K562 treated with DMSO at 1 percent for 48 hours (cell line): ENCODE results near the gene SIRT7. TPM values are rescaled to one million over a fixed set of nuclear protein-coding genes. Genes with fewer than 3 reads are reported as not detected.

Source experiments
- total RNA-seq: library from RNA; unstranded; fragments of 300-600 nt; gene quantifications from 2 replicates; pipeline ENCODE4 v1.2.3, GENCODE V29; 2022; ENCODE audit warnings: low replicate concordance; ENCODE audit errors: extremely low read depth

SIRT7 gene
- total RNA-seq: not detected in 2 replicates

GRCh38 chr17:81917565-81918332 is at the start of gene SIRT7:
TSS of gene SIRT7 (minus strand) at chr17:81918176. CDS start at chr17:81918131, 45 bp downstream.

GRCh38 chr17:81961087-81961511 is 43.1 kb upstream of the SIRT7 start, which contains the start of gene NOTUM:
TSS of gene NOTUM (minus strand) at chr17:81961187. CDS start at chr17:81960909, 278 bp downstream.

GRCh38 chr17:81947189-81947588 is 29.2 kb upstream of the SIRT7 start, which contains the start of gene MYADML2:
TSS of gene MYADML2 (minus strand) at chr17:81947233. CDS start at chr17:81941741, 5,492 bp downstream.

GRCh38 chr17:81927653-81928543 is 9.9 kb upstream of the SIRT7 start, which contains the start of gene MAFG:
TSS of gene MAFG (minus strand) at chr17:81927735. CDS start at chr17:81923185, 4,550 bp downstream.

GRCh38 chr17:81911277-81911961 is 6.6 kb downstream of the SIRT7 start, which contains the start of gene PCYT2:
TSS of gene PCYT2 (minus strand) at chr17:81911399. CDS start at chr17:81911355, 44 bp downstream.

GRCh38 chr17:81902023-81902652 is 15.8 kb downstream of the SIRT7 start, which contains the start of gene NPB:
TSS of gene NPB (plus strand) at chr17:81902238. CDS start at chr17:81902278, 40 bp downstream.

GRCh38 chr17:81870981-81871386 is 47.0 kb downstream of the SIRT7 start, which contains the start of gene ARHGDIA:
TSS of gene ARHGDIA (minus strand) at chr17:81871337. CDS start at chr17:81869930, 1,407 bp downstream.

Other genes starting within 250 kb of the SIRT7 start
- gene ARL16, start 234.4 kb downstream of the SIRT7 start, total RNA-seq: not detected in 2 replicates
- not detected in 2 replicates for gene HGS, start 234.2 kb downstream of the SIRT7 start, total RNA-seq
- gene MRPL12, start 214.8 kb downstream of the SIRT7 start, total RNA-seq: not detected in 2 replicates
- not detected in 2 replicates for gene SLC25A10, start 205.9 kb downstream of the SIRT7 start, total RNA-seq
- not detected in 2 replicates for gene GCGR, start 114.0 kb downstream of the SIRT7 start, total RNA-seq
- not detected in 2 replicates for gene MCRIP1, start 84.9 kb downstream of the SIRT7 start, total RNA-seq
- gene PPP1R27, start 83.1 kb downstream of the SIRT7 start, total RNA-seq: not detected in 2 replicates
- gene P4HB, start 57.6 kb downstream of the SIRT7 start, total RNA-seq: 1,566 TPM in 1 of 2 replicates, not detected in the other
- 847 TPM in 1 of 2 replicates, not detected in the other for gene ARHGDIA, start 46.8 kb downstream of the SIRT7 start, total RNA-seq
- not detected in 2 replicates for gene ALYREF, start 26.6 kb downstream of the SIRT7 start, total RNA-seq
- 1,946 TPM in 1 of 2 replicates, not detected in the other for gene ANAPC11, start 26.5 kb downstream of the SIRT7 start, total RNA-seq
- not detected in 2 replicates for gene NPB, start 15.9 kb downstream of the SIRT7 start, total RNA-seq
- not detected in 2 replicates for gene PCYT2, start 6.8 kb downstream of the SIRT7 start, total RNA-seq
- not detected in 2 replicates for gene MAFG, start 9.6 kb upstream of the SIRT7 start, total RNA-seq
- not detected in 2 replicates for gene PYCR1, start 19.1 kb upstream of the SIRT7 start, total RNA-seq
- not detected in 2 replicates for gene MYADML2, start 29.1 kb upstream of the SIRT7 start, total RNA-seq
- not detected in 2 replicates for gene NOTUM, start 43.0 kb upstream of the SIRT7 start, total RNA-seq
- not detected in 2 replicates for gene ASPSCR1, start 59.5 kb upstream of the SIRT7 start, total RNA-seq
- not detected in 2 replicates for gene CENPX, start 104.7 kb upstream of the SIRT7 start, total RNA-seq
- gene LRRC45, start 105.1 kb upstream of the SIRT7 start, total RNA-seq: not detected in 2 replicates
- not detected in 2 replicates for gene RAC3, start 113.5 kb upstream of the SIRT7 start, total RNA-seq
- not detected in 2 replicates for gene DCXR, start 119.5 kb upstream of the SIRT7 start, total RNA-seq
- not detected in 2 replicates for gene RFNG, start 133.6 kb upstream of the SIRT7 start, total RNA-seq
- gene GPS1, start 133.7 kb upstream of the SIRT7 start, total RNA-seq: 331 TPM in 1 of 2 replicates, not detected in the other
- not detected in 2 replicates for gene DUS1L, start 147.6 kb upstream of the SIRT7 start, total RNA-seq
- gene FASN, start 180.1 kb upstream of the SIRT7 start, total RNA-seq: 80.4 TPM in 1 of 2 replicates, not detected in the other